GM12878 (cell line): ENCODE results near the gene NKX6-1.

Experiments used
- ATF7 ChIP-seq: fragments of 450-650 bp; IDR thresholded peaks from 2 replicates; pipeline ENCODE4 v1.6.1; 2016; ENCODE audit warnings: low read depth, mild to moderate bottlenecking
- BHLHE40 ChIP-seq, 2 experiments: fragments of 450-650 bp in 1 of 2; IDR thresholded peaks; 2 replicates each; pipeline ENCODE4 v1.6.1; 2011 to 2017; ENCODE audit warnings: low read depth in 2 of 2, borderline replicate concordance in 1 of 2, improper control_type of control experiment in 1 of 2, low read length in 1 of 2, mild to moderate bottlenecking in 1 of 2
- ETV6 ChIP-seq, 2 experiments: fragments of 450-650 bp in 1 of 2; IDR thresholded peaks in 1 of 2; conservative IDR thresholded peaks in 1 of 2; 2 replicates each; pipeline ENCODE4 v1.6.1; 2014; ENCODE audit warnings: antibody characterized with exemption in 1 of 2, borderline replicate concordance in 1 of 2, low read depth in 1 of 2, mild to moderate bottlenecking in 1 of 2, moderate library complexity in 1 of 2
- JUNB ChIP-seq: IDR thresholded peaks from 2 replicates; pipeline ENCODE4 v1.6.1; 2016; ENCODE audit warnings: antibody characterized with exemption, mild to moderate bottlenecking
- NFYB ChIP-seq: IDR thresholded peaks from 2 replicates; pipeline ENCODE4 v1.6.1; 2011; ENCODE audit warnings: low read depth, mild to moderate bottlenecking, low read length, improper control_type of control experiment, moderate library complexity; ENCODE audit not compliant: insufficient read depth
- POLR2AphosphoS5 ChIP-seq: IDR thresholded peaks from 2 replicates; pipeline ENCODE4 v1.6.1; 2011; ENCODE audit warnings: mild to moderate bottlenecking, low read length, inconsistent platforms
- RAD21 ChIP-seq: IDR thresholded peaks from 2 replicates; pipeline ENCODE4 v1.6.1; 2011; ENCODE audit warnings: mild to moderate bottlenecking, low read depth, low read length, moderate library complexity; ENCODE audit not compliant: insufficient read depth
- RFX5 ChIP-seq: IDR thresholded peaks from 2 replicates; pipeline ENCODE4 v1.6.1; 2011; ENCODE audit warnings: low read depth, low read length, improper control_type of control experiment
- SIN3A ChIP-seq: IDR thresholded peaks from 2 replicates; pipeline ENCODE4 v1.6.1; 2012; ENCODE audit warnings: low read depth, low read length, improper control_type of control experiment
- TF ChIP-seq, protein P1 (sequence below): IDR thresholded peaks from 2 replicates; pipeline ENCODE4 v1.6.1; 2012; ENCODE audit warnings: low read depth, low read length, improper control_type of control experiment
- TF ChIP-seq, protein P2 (sequence below), 3 experiments: IDR thresholded peaks in 2 of 3; conservative IDR thresholded peaks in 1 of 3; 2 replicates each; pipeline ENCODE4 v1.5.1; 2011; ENCODE audit warnings: low read depth in 3 of 3, low read length in 3 of 3, mild to moderate bottlenecking in 3 of 3, control low read depth in 2 of 3, moderate library complexity in 2 of 3, inconsistent platforms in 1 of 3, mixed read lengths in 1 of 3; ENCODE audit not compliant: control insufficient read depth in 2 of 3, insufficient read depth in 1 of 3; ENCODE audit errors: extremely low read depth in 1 of 3
- TF ChIP-seq, protein P3 (sequence below): fragments of 450-650 bp; IDR thresholded peaks from 2 replicates; pipeline ENCODE4 v1.6.1; 2018; ENCODE audit warnings: mild to moderate bottlenecking, low read depth, moderate library complexity; ENCODE audit not compliant: partially characterized antibody
- TF ChIP-seq, protein P4 (sequence below): IDR thresholded peaks from 2 replicates; pipeline ENCODE4 v1.6.1; 2011; ENCODE audit warnings: borderline replicate concordance, low read depth, mild to moderate bottlenecking, moderate library complexity, low read length; ENCODE audit not compliant: insufficient read depth, poor library complexity, severe bottlenecking

DNA sequence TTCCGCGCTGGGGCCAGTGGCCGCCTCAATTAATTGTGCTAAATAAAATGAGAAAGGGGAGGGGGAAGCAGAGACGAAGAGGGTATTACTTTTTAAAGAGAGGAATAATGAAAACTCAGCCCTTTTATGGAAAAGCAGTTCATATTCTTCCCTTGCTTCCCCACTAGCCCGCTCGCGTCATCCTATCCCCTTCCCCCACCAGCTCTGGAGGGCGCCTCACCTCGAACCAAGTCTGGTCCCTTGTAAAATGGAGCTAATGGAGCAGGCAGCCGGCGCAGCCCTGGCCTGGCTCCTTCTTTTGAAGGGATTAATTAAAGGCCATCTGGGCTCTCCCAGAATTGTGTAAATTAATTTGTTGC is 511 bp upstream of the NKX6-1 start:
- TF ChIP-seq, protein P1, sequence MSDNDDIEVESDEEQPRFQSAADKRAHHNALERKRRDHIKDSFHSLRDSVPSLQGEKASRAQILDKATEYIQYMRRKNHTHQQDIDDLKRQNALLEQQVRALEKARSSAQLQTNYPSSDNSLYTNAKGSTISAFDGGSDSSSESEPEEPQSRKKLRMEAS, result no peak
- TF ChIP-seq JUNB (no peak), SIN3A (no peak), RAD21 (no peak), POLR2AphosphoS5 (no peak), NFYB (no peak), ATF7 (no peak), BHLHE40 (IDR thresholded peaks at IDR 0.05; ENCODE audit: borderline replicate concordance in 1 of 2, low read depth in 2 of 2, low read length in 1 of 2) (no peak), RFX5 (no peak), ETV6 (conservative IDR thresholded peaks at IDR 0.05 in 1 of 2, IDR thresholded peaks at IDR 0.05 in 1 of 2; ENCODE audit: borderline replicate concordance in 1 of 2, low read depth in 1 of 2) (no peak)
- TF ChIP-seq, protein P2, sequence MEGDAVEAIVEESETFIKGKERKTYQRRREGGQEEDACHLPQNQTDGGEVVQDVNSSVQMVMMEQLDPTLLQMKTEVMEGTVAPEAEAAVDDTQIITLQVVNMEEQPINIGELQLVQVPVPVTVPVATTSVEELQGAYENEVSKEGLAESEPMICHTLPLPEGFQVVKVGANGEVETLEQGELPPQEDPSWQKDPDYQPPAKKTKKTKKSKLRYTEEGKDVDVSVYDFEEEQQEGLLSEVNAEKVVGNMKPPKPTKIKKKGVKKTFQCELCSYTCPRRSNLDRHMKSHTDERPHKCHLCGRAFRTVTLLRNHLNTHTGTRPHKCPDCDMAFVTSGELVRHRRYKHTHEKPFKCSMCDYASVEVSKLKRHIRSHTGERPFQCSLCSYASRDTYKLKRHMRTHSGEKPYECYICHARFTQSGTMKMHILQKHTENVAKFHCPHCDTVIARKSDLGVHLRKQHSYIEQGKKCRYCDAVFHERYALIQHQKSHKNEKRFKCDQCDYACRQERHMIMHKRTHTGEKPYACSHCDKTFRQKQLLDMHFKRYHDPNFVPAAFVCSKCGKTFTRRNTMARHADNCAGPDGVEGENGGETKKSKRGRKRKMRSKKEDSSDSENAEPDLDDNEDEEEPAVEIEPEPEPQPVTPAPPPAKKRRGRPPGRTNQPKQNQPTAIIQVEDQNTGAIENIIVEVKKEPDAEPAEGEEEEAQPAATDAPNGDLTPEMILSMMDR (IDR thresholded peaks at IDR 0.05 in 2 of 3, conservative IDR thresholded peaks at IDR 0.05 in 1 of 3; ENCODE audit: control insufficient read depth in 2 of 3, extremely low read depth in 1 of 3, insufficient read depth in 1 of 3, low read depth in 3 of 3, low read length in 3 of 3), result no peak
- TF ChIP-seq, protein P3, sequence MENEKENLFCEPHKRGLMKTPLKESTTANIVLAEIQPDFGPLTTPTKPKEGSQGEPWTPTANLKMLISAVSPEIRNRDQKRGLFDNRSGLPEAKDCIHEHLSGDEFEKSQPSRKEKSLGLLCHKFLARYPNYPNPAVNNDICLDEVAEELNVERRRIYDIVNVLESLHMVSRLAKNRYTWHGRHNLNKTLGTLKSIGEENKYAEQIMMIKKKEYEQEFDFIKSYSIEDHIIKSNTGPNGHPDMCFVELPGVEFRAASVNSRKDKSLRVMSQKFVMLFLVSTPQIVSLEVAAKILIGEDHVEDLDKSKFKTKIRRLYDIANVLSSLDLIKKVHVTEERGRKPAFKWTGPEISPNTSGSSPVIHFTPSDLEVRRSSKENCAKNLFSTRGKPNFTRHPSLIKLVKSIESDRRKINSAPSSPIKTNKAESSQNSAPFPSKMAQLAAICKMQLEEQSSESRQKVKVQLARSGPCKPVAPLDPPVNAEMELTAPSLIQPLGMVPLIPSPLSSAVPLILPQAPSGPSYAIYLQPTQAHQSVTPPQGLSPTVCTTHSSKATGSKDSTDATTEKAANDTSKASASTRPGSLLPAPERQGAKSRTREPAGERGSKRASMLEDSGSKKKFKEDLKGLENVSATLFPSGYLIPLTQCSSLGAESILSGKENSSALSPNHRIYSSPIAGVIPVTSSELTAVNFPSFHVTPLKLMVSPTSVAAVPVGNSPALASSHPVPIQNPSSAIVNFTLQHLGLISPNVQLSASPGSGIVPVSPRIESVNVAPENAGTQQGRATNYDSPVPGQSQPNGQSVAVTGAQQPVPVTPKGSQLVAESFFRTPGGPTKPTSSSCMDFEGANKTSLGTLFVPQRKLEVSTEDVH, result no peak
- TF ChIP-seq, protein P4, sequence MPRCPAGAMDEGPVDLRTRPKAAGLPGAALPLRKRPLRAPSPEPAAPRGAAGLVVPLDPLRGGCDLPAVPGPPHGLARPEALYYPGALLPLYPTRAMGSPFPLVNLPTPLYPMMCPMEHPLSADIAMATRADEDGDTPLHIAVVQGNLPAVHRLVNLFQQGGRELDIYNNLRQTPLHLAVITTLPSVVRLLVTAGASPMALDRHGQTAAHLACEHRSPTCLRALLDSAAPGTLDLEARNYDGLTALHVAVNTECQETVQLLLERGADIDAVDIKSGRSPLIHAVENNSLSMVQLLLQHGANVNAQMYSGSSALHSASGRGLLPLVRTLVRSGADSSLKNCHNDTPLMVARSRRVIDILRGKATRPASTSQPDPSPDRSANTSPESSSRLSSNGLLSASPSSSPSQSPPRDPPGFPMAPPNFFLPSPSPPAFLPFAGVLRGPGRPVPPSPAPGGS, result no peak
